SK-N-SH treated with all-trans-retinoic acid at 6 μM for 48 hours (cell line): Measurements from ENCODE around the gene WNT9B.

Source experiments
- ARNTL ChIP-seq: fragments of 450-650 bp; formaldehyde crosslinking; IDR thresholded peaks from 2 replicates; pipeline ENCODE4 v1.5.0; 2020; ENCODE audit warnings: low read depth, mild to moderate bottlenecking, moderate library complexity, borderline replicate concordance
- CSDC2 ChIP-seq: fragments of 250-450 bp; sonication (Bioruptor Pico); IDR thresholded peaks from 2 replicates; pipeline ENCODE4 v1.5.0; 2020; ENCODE audit warnings: mild to moderate bottlenecking, moderate library complexity
- GLIS3 ChIP-seq: fragments of 250-450 bp; sonication (Bioruptor Pico); IDR thresholded peaks from 2 replicates; pipeline ENCODE4 v1.5.0; 2020; ENCODE audit warnings: mild to moderate bottlenecking, moderate library complexity
- OSR1 ChIP-seq: fragments of 250-450 bp; sonication (Bioruptor Pico); IDR thresholded peaks from 2 replicates; pipeline ENCODE4 v1.8.0; 2022; ENCODE audit warnings: moderate library complexity, mild to moderate bottlenecking, inconsistent platforms
- RARB ChIP-seq: fragments of 250-450 bp; sonication (Bioruptor Pico); IDR thresholded peaks from 2 replicates; pipeline ENCODE4 v1.8.0; 2021; ENCODE audit warnings: mild to moderate bottlenecking, moderate library complexity
- SNAI2 ChIP-seq: fragments of 250-450 bp; sonication (Bioruptor Pico); IDR thresholded peaks from 2 replicates; pipeline ENCODE4 v1.5.0; 2020; ENCODE audit warnings: mild to moderate bottlenecking, moderate library complexity
- ZFP3 ChIP-seq: fragments of 250-450 bp; sonication (Bioruptor Pico); IDR thresholded peaks from 2 replicates; pipeline ENCODE4 v1.5.0; 2020; ENCODE audit warnings: mild to moderate bottlenecking, moderate library complexity
- ZFP30 ChIP-seq: fragments of 450-650 bp; formaldehyde crosslinking; IDR thresholded peaks from 2 replicates; pipeline ENCODE4 v1.5.0; 2022; ENCODE audit warnings: mild to moderate bottlenecking, moderate library complexity
- ZNF70 ChIP-seq: fragments of 450-650 bp; formaldehyde crosslinking; IDR thresholded peaks from 2 replicates; pipeline ENCODE4 v1.5.0; 2020; ENCODE audit warnings: mild to moderate bottlenecking, moderate library complexity
- TF ChIP-seq, protein P1 (sequence below): fragments of 250-450 bp; sonication (Bioruptor Pico); IDR thresholded peaks from 2 replicates; pipeline ENCODE4 v1.8.0; 2020; ENCODE audit warnings: mild to moderate bottlenecking, moderate library complexity, borderline replicate concordance
- TF ChIP-seq, protein P2 (sequence below): fragments of 250-450 bp; sonication (Bioruptor Pico); IDR thresholded peaks from 2 replicates; pipeline ENCODE4 v1.5.1; 2021; ENCODE audit warnings: mild to moderate bottlenecking, moderate library complexity
- TF ChIP-seq, protein P3 (sequence below): fragments of 250-450 bp; sonication (Bioruptor Pico); IDR thresholded peaks from 2 replicates; pipeline ENCODE4 v1.5.1; 2020; ENCODE audit warnings: low read depth, mild to moderate bottlenecking, moderate library complexity
- TF ChIP-seq, protein P4 (sequence below): fragments of 250-450 bp; sonication (Bioruptor Pico); IDR thresholded peaks from 2 replicates; pipeline ENCODE4 v1.5.0; 2020; ENCODE audit warnings: mild to moderate bottlenecking, moderate library complexity
- TF ChIP-seq, protein P5 (sequence below): fragments of 250-450 bp; sonication (Bioruptor Pico); IDR thresholded peaks from 2 replicates; pipeline ENCODE4 v1.8.0; 2021; ENCODE audit warnings: low read depth, mild to moderate bottlenecking, moderate library complexity, borderline replicate concordance

DNA sequence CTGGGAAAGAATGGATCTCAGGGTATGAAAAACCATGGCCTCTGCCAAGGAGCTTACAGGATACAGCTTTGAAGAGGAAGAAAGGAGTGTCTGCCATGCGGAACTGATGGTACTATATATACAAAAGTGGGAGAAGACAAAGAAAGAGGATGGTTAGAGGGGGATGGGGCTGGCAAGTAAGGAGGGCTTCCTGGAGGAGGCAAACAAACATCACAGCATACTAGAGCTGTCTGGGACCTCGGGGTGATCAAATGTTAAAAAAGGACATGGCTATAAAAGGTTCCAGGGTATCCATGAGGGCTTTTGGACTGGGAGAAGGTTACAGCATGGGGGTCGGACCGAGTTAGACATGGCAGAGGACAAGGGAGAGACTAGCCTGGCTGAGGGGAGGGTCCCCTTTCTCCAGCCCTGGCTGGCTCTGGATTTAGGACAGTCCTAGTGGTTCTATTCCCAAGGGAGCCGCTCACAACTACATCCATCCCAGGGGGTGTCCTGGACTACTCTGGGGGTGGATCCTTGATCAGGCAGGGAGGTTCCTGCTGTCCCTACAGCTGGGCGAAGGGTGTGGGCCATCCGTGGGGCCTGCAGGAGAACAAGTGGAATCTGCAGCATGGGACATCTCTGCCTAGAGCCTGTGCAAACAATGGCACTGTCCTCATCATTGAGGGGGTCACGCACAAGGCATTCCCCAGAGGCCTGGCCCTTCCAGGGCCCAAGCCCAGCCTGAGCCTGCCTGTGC, 12.2 kb downstream of the WNT9B start:
- TF ChIP-seq, protein P1, sequence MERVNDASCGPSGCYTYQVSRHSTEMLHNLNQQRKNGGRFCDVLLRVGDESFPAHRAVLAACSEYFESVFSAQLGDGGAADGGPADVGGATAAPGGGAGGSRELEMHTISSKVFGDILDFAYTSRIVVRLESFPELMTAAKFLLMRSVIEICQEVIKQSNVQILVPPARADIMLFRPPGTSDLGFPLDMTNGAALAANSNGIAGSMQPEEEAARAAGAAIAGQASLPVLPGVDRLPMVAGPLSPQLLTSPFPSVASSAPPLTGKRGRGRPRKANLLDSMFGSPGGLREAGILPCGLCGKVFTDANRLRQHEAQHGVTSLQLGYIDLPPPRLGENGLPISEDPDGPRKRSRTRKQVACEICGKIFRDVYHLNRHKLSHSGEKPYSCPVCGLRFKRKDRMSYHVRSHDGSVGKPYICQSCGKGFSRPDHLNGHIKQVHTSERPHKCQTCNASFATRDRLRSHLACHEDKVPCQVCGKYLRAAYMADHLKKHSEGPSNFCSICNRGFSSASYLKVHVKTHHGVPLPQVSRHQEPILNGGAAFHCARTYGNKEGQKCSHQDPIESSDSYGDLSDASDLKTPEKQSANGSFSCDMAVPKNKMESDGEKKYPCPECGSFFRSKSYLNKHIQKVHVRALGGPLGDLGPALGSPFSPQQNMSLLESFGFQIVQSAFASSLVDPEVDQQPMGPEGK (CRISPR knock-in tag): no peak
- TF ChIP-seq ZNF70 (CRISPR knock-in tag): no peak
- TF ChIP-seq ARNTL (CRISPR knock-in tag): no peak
- TF ChIP-seq RARB (CRISPR knock-in tag): no peak
- no peak for TF ChIP-seq ZFP30 (CRISPR knock-in tag)
- TF ChIP-seq ZFP3 (CRISPR knock-in tag): no peak
- TF ChIP-seq, protein P2, sequence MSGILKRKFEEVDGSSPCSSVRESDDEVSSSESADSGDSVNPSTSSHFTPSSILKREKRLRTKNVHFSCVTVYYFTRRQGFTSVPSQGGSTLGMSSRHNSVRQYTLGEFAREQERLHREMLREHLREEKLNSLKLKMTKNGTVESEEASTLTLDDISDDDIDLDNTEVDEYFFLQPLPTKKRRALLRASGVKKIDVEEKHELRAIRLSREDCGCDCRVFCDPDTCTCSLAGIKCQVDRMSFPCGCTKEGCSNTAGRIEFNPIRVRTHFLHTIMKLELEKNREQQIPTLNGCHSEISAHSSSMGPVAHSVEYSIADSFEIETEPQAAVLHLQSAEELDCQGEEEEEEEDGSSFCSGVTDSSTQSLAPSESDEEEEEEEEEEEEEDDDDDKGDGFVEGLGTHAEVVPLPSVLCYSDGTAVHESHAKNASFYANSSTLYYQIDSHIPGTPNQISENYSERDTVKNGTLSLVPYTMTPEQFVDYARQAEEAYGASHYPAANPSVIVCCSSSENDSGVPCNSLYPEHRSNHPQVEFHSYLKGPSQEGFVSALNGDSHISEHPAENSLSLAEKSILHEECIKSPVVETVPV (CRISPR knock-in tag): no peak
- TF ChIP-seq, protein P3, sequence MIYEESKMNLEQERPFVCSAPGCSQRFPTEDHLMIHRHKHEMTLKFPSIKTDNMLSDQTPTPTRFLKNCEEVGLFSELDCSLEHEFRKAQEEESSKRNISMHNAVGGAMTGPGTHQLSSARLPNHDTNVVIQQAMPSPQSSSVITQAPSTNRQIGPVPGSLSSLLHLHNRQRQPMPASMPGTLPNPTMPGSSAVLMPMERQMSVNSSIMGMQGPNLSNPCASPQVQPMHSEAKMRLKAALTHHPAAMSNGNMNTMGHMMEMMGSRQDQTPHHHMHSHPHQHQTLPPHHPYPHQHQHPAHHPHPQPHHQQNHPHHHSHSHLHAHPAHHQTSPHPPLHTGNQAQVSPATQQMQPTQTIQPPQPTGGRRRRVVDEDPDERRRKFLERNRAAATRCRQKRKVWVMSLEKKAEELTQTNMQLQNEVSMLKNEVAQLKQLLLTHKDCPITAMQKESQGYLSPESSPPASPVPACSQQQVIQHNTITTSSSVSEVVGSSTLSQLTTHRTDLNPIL (CRISPR knock-in tag): no peak
- TF ChIP-seq, protein P4, sequence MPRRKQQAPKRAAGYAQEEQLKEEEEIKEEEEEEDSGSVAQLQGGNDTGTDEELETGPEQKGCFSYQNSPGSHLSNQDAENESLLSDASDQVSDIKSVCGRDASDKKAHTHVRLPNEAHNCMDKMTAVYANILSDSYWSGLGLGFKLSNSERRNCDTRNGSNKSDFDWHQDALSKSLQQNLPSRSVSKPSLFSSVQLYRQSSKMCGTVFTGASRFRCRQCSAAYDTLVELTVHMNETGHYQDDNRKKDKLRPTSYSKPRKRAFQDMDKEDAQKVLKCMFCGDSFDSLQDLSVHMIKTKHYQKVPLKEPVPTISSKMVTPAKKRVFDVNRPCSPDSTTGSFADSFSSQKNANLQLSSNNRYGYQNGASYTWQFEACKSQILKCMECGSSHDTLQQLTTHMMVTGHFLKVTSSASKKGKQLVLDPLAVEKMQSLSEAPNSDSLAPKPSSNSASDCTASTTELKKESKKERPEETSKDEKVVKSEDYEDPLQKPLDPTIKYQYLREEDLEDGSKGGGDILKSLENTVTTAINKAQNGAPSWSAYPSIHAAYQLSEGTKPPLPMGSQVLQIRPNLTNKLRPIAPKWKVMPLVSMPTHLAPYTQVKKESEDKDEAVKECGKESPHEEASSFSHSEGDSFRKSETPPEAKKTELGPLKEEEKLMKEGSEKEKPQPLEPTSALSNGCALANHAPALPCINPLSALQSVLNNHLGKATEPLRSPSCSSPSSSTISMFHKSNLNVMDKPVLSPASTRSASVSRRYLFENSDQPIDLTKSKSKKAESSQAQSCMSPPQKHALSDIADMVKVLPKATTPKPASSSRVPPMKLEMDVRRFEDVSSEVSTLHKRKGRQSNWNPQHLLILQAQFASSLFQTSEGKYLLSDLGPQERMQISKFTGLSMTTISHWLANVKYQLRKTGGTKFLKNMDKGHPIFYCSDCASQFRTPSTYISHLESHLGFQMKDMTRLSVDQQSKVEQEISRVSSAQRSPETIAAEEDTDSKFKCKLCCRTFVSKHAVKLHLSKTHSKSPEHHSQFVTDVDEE (CRISPR knock-in tag): no peak
- TF ChIP-seq, protein P5, sequence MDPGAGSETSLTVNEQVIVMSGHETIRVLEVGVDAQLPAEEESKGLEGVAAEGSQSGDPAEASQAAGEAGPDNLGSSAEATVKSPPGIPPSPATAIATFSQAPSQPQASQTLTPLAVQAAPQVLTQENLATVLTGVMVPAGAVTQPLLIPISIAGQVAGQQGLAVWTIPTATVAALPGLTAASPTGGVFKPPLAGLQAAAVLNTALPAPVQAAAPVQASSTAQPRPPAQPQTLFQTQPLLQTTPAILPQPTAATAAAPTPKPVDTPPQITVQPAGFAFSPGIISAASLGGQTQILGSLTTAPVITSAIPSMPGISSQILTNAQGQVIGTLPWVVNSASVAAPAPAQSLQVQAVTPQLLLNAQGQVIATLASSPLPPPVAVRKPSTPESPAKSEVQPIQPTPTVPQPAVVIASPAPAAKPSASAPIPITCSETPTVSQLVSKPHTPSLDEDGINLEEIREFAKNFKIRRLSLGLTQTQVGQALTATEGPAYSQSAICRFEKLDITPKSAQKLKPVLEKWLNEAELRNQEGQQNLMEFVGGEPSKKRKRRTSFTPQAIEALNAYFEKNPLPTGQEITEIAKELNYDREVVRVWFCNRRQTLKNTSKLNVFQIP (CRISPR knock-in tag): no peak
- TF ChIP-seq GLIS3: no peak
- TF ChIP-seq OSR1: no peak
- no peak for TF ChIP-seq SNAI2 (CRISPR knock-in tag)
- no peak for TF ChIP-seq CSDC2 (CRISPR knock-in tag)
